Measurements from ENCODE around the gene PRSS57.

PRSS57 gene

GRCh38 chr19:638906-639252 lies 56.4 kb downstream of the PRSS57 start:
- no peak for DNase-seq (ENCODE audit: low spot score)
